ENCODE results near the gene SLC13A2. TPM values are rescaled to one million over a fixed set of nuclear protein-coding genes. Genes with fewer than 3 reads are reported as not detected.

The SLC13A2 gene
- total and polyA plus RNA-seq, 7 donors: under 0.01 to 29.1 (median 9.9) TPM; not detected in 3

GRCh38 chr17:28470914-28471366 lies 2.5 kb upstream of the SLC13A2 start:
- Histone ChIP-seq H3K4me3 (no peak overlapping the region), H3K27me3 (peaks cover 0 to 3% (median 0%) of the 10 kb centered on the region in 3 donors), H3K4me1 (no peaks in the 10 kb centered on the region), H3K27ac (no peak overlapping the region), H3K36me3 (no peaks in the 10 kb centered on the region), H3K9me3 (no peaks in the 10 kb centered on the region)
- TF ChIP-seq POLR2A (IDR thresholded peaks at IDR 0.05) (no peak), CTCF (IDR thresholded peaks at IDR 0.05) (no peak), EP300 (IDR thresholded peaks at IDR 0.05) (no peak), POLR2AphosphoS5 (IDR thresholded peaks at IDR 0.05) (no peak)
- WGBS, 2 donors: 50 to 62% methylated on average over 3 of the region's 3 CpGs
- intact Hi-C loops (cut with DNase I): no loop called here
- DNase-seq: peak; percentile 11

GRCh38 chr17:28471531-28472342 lies 1.7 kb upstream of the SLC13A2 start:
- DNase-seq: peak; percentile 42
- Histone ChIP-seq H3K27ac (no peak overlapping the region), H3K4me1 (no peaks in the 10 kb centered on the region), H3K27me3 (no peaks in the 10 kb centered on the region), H3K36me3 (no peaks in the 10 kb centered on the region), H3K4me3 (no peak overlapping the region), H3K9me3 (no peaks in the 10 kb centered on the region)
- intact Hi-C loops (cut with DNase I): no loop called here
- WGBS, 2 donors: 86 to 89% methylated on average over 15 of the region's 15 CpGs
- TF ChIP-seq POLR2AphosphoS5 (IDR thresholded peaks at IDR 0.05): no peak
- TF ChIP-seq POLR2A (IDR thresholded peaks at IDR 0.05): no peak
- TF ChIP-seq EP300 (IDR thresholded peaks at IDR 0.05): no peak
- no peak for TF ChIP-seq CTCF (IDR thresholded peaks at IDR 0.05)

GRCh38 chr17:28472871-28473497 lies 460 bp upstream of the SLC13A2 start:
- Histone ChIP-seq H3K27ac (no peak overlapping the region), H3K36me3 (no peaks in the 10 kb centered on the region), H3K9me3 (no peaks in the 10 kb centered on the region), H3K4me3 (no peak overlapping the region), H3K27me3 (no peaks in the 10 kb centered on the region), H3K4me1 (no peaks in the 10 kb centered on the region)
- peak; percentile 45 for DNase-seq
- TF ChIP-seq POLR2AphosphoS5 (IDR thresholded peaks at IDR 0.05) (no peak), EP300 (IDR thresholded peaks at IDR 0.05) (no peak), CTCF (IDR thresholded peaks at IDR 0.05) (no peak), POLR2A (IDR thresholded peaks at IDR 0.05) (no peak)
- intact Hi-C loops (cut with DNase I): no loop called here
- 44 to 71% methylated on average over 7 of the region's 7 CpGs for WGBS, 2 donors

GRCh38 chr17:28474111-28474531 lies 677 bp downstream of the SLC13A2 start:
- DNase-seq: peak; percentile 22

More at GRCh38 chr17:28474111-28474531, 677 bp downstream of the SLC13A2 start:
- TF ChIP-seq POLR2AphosphoS5 (IDR thresholded peaks at IDR 0.05) (no peak), EP300 (IDR thresholded peaks at IDR 0.05) (no peak), POLR2A (IDR thresholded peaks at IDR 0.05) (no peak), CTCF (IDR thresholded peaks at IDR 0.05) (no peak)
- Histone ChIP-seq H3K9me3 (no peaks in the 10 kb centered on the region), H3K36me3 (no peaks in the 10 kb centered on the region), H3K27ac (no peak overlapping the region), H3K4me3 (no peak overlapping the region), H3K27me3 (no peaks in the 10 kb centered on the region), H3K4me1 (no peaks in the 10 kb centered on the region)
- 46 to 70% methylated on average over 7 of the region's 7 CpGs for WGBS, 2 donors
- intact Hi-C loops (cut with DNase I): no loop called here

Measured in sigmoid colon (tissue), 7 donors.